SK-N-SH (cell line): ENCODE data around the gene FRYL. TPM values are rescaled to one million over a fixed set of nuclear protein-coding genes. Genes with fewer than 3 reads are reported as not detected.

Experiments used
- CTCF ChIA-PET: fragments of 300-600, 350-600 bp; formaldehyde crosslinking; extraction: SDS; loops from one replicate; lab custom pipeline; 2021; lab: Yijun Ruan, JAX
- POLR2A ChIA-PET: fragments of 350-600 bp; sonication (Branson Sonifier 250); formaldehyde crosslinking; extraction: SDS; loops from one replicate; lab custom pipeline; 2020; ENCODE audit warnings: antibody characterized with exemption, inconsistent platforms; lab: Yijun Ruan, JAX
- DNase-seq: peaks from one replicate; pipeline ENCODE4 v3.0.0; 2012
- H2AFZ ChIP-seq: fragments of 200-600 bp; sonication (generic); 2 replicates; pipeline ENCODE4 v1.8.1; 2016; ENCODE audit warnings: antibody characterized with exemption, mild to moderate bottlenecking, low read depth
- H3F3A ChIP-seq: fragments of 200-600 bp; sonication (generic); replicated peaks from 2 replicates; pipeline ENCODE3; 2016; ENCODE audit warnings: antibody characterized with exemption, mild to moderate bottlenecking; ENCODE audit not compliant: insufficient read depth
- H3K27ac ChIP-seq, 2 experiments: fragments of 200-500 bp in 1 of 2; fragments of 200-600 bp in 1 of 2; sonication (Bioruptor generic) in 1 of 2; sonication (generic), shearing (Covaris generic) in 1 of 2; 2 replicates each; pipeline versions ENCODE4 v1.5.1 to v1.6.1; 2014 to 2016; ENCODE audit warnings: low read depth in 2 of 2, inconsistent platforms in 1 of 2, low read length in 1 of 2, mild to moderate bottlenecking in 1 of 2, mixed read lengths in 1 of 2
- H3K27me3 ChIP-seq: fragments of 200-600 bp; sonication (generic), shearing (Covaris generic); 2 replicates; pipeline ENCODE4 v1.6.1; 2016; ENCODE audit warnings: mixed run types; ENCODE audit not compliant: insufficient read depth
- H3K36me3 ChIP-seq, 2 experiments: fragments of 200-500 bp in 1 of 2; fragments of 200-600 bp in 1 of 2; sonication (Bioruptor generic) in 1 of 2; sonication (generic) in 1 of 2; replicated peaks in 1 of 2; 2 replicates each; pipeline versions ENCODE3 to v1.5.1; 2014 to 2016; ENCODE audit warnings: low read length in 1 of 2, mild to moderate bottlenecking in 1 of 2; ENCODE audit not compliant: insufficient read depth in 2 of 2, control insufficient read depth in 1 of 2
- H3K4me1 ChIP-seq, 2 experiments: fragments of 200-500 bp in 1 of 2; fragments of 200-600 bp in 1 of 2; sonication (Bioruptor generic) in 1 of 2; sonication (generic), shearing (Covaris generic) in 1 of 2; 2 replicates each; pipeline versions ENCODE4 v1.5.1 to v1.6.1; 2014 to 2016; ENCODE audit warnings: low read depth in 1 of 2, low read length in 1 of 2, mixed run types in 1 of 2; ENCODE audit not compliant: insufficient read depth in 2 of 2, control insufficient read depth in 1 of 2
- H3K4me2 ChIP-seq: fragments of 200-600 bp; sonication (generic), shearing (Covaris generic); 2 replicates; pipeline ENCODE4 v1.6.1; 2017; ENCODE audit warnings: mixed run types
- H3K4me3 ChIP-seq, 2 experiments: fragments of 200-500 bp in 1 of 2; fragments of 200-600 bp in 1 of 2; sonication (Bioruptor generic) in 1 of 2; sonication (generic), shearing (Covaris generic) in 1 of 2; 2 replicates each; pipeline versions ENCODE4 v1.5.1 to v1.8.1; 2014 to 2016; ENCODE audit warnings: low read depth in 2 of 2, inconsistent platforms in 1 of 2, low read length in 1 of 2, mild to moderate bottlenecking in 1 of 2, mixed read lengths in 1 of 2, moderate library complexity in 1 of 2
- H3K79me2 ChIP-seq: fragments of 200-600 bp; sonication (generic); 2 replicates; pipeline ENCODE4 v1.8.1; 2017; ENCODE audit warnings: mild to moderate bottlenecking; ENCODE audit not compliant: insufficient read depth
- H3K9ac ChIP-seq: fragments of 200-600 bp; sonication (generic); 2 replicates; pipeline ENCODE4 v1.6.1; 2017; ENCODE audit warnings: mixed run types
- H3K9me2 ChIP-seq: fragments of 200-600 bp; sonication (generic); 2 replicates; pipeline ENCODE4 v1.6.1; 2017; ENCODE audit warnings: mixed run types
- H3K9me3 ChIP-seq: fragments of 200-600 bp; sonication (generic); 2 replicates; pipeline ENCODE4 v1.6.1; 2017; ENCODE audit warnings: mixed run types, mild to moderate bottlenecking, moderate library complexity
- H4K20me1 ChIP-seq: fragments of 200-600 bp; sonication (generic); 2 replicates; pipeline ENCODE4 v1.6.1; 2017; ENCODE audit warnings: mild to moderate bottlenecking, mixed run types; ENCODE audit not compliant: insufficient read depth
- CHD2 ChIP-seq: fragments of 150-350 bp; IDR thresholded peaks from 2 replicates; pipeline ENCODE4 v1.6.1; 2018; ENCODE audit warnings: low read length; ENCODE audit not compliant: partially characterized antibody
- ELF1 ChIP-seq: IDR thresholded peaks from 2 replicates; pipeline ENCODE4 v1.4.0; 2012
- EP300 ChIP-seq, 2 experiments: IDR thresholded peaks; 2 replicates each; pipeline versions ENCODE4 v1.4.0 to v1.6.1; 2012; ENCODE audit warnings: borderline replicate concordance in 1 of 2, low read depth in 1 of 2, low read length in 1 of 2
- FOXJ3 ChIP-seq: sonication (generic); formaldehyde crosslinking; IDR thresholded peaks from 2 replicates; pipeline ENCODE4 v1.5.1; 2020; ENCODE audit warnings: mild to moderate bottlenecking, missing genetic modification reagents
- GABPA ChIP-seq: IDR thresholded peaks from 2 replicates; pipeline ENCODE4 v1.4.0; 2012; ENCODE audit warnings: low read depth, mild to moderate bottlenecking
- GATA2 ChIP-seq: sonication (generic); formaldehyde crosslinking; IDR thresholded peaks from 2 replicates; pipeline ENCODE4 v1.5.0; 2020; ENCODE audit warnings: mild to moderate bottlenecking, missing genetic modification reagents
- IRF3 ChIP-seq: fragments of 150-350 bp; IDR thresholded peaks from 2 replicates; pipeline ENCODE4 v1.6.1; 2016; ENCODE audit warnings: mild to moderate bottlenecking, low read depth, low read length
- MAX ChIP-seq: IDR thresholded peaks from 2 replicates; pipeline ENCODE4 v1.4.0; 2012; ENCODE audit warnings: low read depth
- MXI1 ChIP-seq: IDR thresholded peaks from 2 replicates; pipeline ENCODE4 v1.6.1; 2012; ENCODE audit warnings: mild to moderate bottlenecking, low read depth, low read length, improper control_type of control experiment
- POLR2AphosphoS5 ChIP-seq: IDR thresholded peaks from 2 replicates; pipeline ENCODE4 v1.6.1; 2012; ENCODE audit warnings: low read depth, low read length
- REST ChIP-seq: IDR thresholded peaks from 2 replicates; pipeline ENCODE4 v1.6.1; 2012; ENCODE audit warnings: mild to moderate bottlenecking, low read depth, low read length, moderate library complexity
- SMC3 ChIP-seq: IDR thresholded peaks from 2 replicates; pipeline ENCODE4 v1.6.1; 2012; ENCODE audit warnings: low read depth, low read length, improper control_type of control experiment
- TAF1 ChIP-seq: IDR thresholded peaks from 2 replicates; pipeline ENCODE4 v1.6.1; 2012; ENCODE audit warnings: low read depth, mild to moderate bottlenecking, low read length, moderate library complexity, borderline replicate concordance
- TCF12 ChIP-seq: IDR thresholded peaks from 2 replicates; pipeline ENCODE4 v1.4.0; 2012
- TEAD4 ChIP-seq: IDR thresholded peaks from 2 replicates; pipeline ENCODE4 v1.4.0; 2012; ENCODE audit warnings: mild to moderate bottlenecking, borderline replicate concordance; ENCODE audit not compliant: insufficient read depth
- USF1 ChIP-seq: IDR thresholded peaks from 2 replicates; pipeline ENCODE4 v1.4.0; 2012; ENCODE audit warnings: low read depth, borderline replicate concordance
- YY1 ChIP-seq: IDR thresholded peaks from 2 replicates; pipeline ENCODE4 v1.4.0; 2012; ENCODE audit warnings: low read depth, mild to moderate bottlenecking
- WGBS: methylation state at CpG from one replicate; pipeline ENCODE4 v1.1.6; 2017; ENCODE audit warnings: low lambda C conversion rate; 5-methylcytosine and 5-hydroxymethylcytosine counted together
- polyA plus RNA-seq, 3 experiments: library from polyadenylated mRNA; depleted of rRNA; stranded (reverse); fragments of >200 nt; gene quantifications; 2 replicates each; pipeline ENCODE4 v1.2.3, GENCODE V29; 2012

Gene FRYL
- polyA plus RNA-seq, 1 of the 3 experiments (the other 2 are of a cell fraction), result 8.2 TPM

DNA sequence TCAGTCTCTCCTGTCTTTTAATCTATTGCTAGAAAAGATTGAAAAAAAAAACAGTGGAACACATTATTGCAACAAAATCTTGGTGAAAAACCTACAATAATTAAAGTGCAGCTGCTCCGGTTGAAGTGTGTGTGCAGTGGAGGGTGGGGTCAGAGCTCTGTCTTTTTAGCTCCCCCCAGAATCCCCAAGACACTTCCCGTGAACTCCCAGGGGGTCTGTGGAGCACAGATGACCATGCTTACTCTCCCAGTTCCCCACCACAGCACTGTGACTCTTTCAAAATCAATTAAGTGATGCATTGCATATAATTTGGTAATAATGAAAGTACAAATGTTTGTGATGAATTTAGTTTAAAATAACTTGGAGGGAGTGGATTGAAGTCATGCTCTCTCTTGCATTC lies 312.6 kb downstream of the FRYL start:
- ChIA-PET CTCF (interaction anchor here (0.7 to 1.7 kb wide), 5 partner anchors 14 to 79 kb away, joined by 3 to 5 read pairs (median 4); partner anchors contain the start of gene SLC10A4), POLR2A (no interaction called here)
- peaks cover 4% of the 10 kb centered on the region for H3F3A ChIP-seq
- H3K4me2 ChIP-seq, result no peak overlapping the region
- no peaks in the 10 kb centered on the region for H4K20me1 ChIP-seq
- H3K27ac ChIP-seq, result no peak overlapping the region
- H2AFZ ChIP-seq, result no peak overlapping the region
- no peaks in the 10 kb centered on the region for H3K36me3 ChIP-seq
- no peak for DNase-seq
- H3K4me1 ChIP-seq, result peaks cover 15 to 30% of the 10 kb centered on the region in 2 experiments; a peak in 3 of 4 replicates
- no peaks in the 10 kb centered on the region for H3K9me2 ChIP-seq
- no peaks in the 10 kb centered on the region for H3K27me3 ChIP-seq
- H3K9ac ChIP-seq, result no peak overlapping the region
- no peaks in the 10 kb centered on the region for H3K9me3 ChIP-seq
- 94% methylated on average over 2 of the region's 2 CpGs for WGBS
- no peaks in the 10 kb centered on the region for H3K79me2 ChIP-seq
- H3K4me3 ChIP-seq, result no peak overlapping the region
- no peak for TF ChIP-seq TEAD4
- no peak for TF ChIP-seq CHD2
- no peak for TF ChIP-seq EP300 (IDR thresholded peaks at IDR 0.05; ENCODE audit: borderline replicate concordance in 1 of 2, low read depth in 1 of 2, low read length in 1 of 2)
- TF ChIP-seq USF1, result no peak
- TF ChIP-seq REST, result no peak
- no peak for TF ChIP-seq GABPA
- TF ChIP-seq FOXJ3 (CRISPR knock-in tag), result no peak
- TF ChIP-seq SMC3, result no peak
- TF ChIP-seq ELF1, result no peak
- TF ChIP-seq TAF1, result no peak
- no peak for TF ChIP-seq MAX
- TF ChIP-seq MXI1, result no peak
- TF ChIP-seq GATA2 (CRISPR knock-in tag), result no peak
- TF ChIP-seq TCF12, result no peak
- TF ChIP-seq IRF3, result no peak
- no peak for TF ChIP-seq YY1
- TF ChIP-seq POLR2AphosphoS5, result no peak
- TF ChIP-seq, all 33 proteins: peak for 0
